WTC11 (cell line): ENCODE data around the gene SSTR1.

ENCODE experiments used
- CREB1 ChIP-seq: sonication (generic); formaldehyde crosslinking; IDR thresholded peaks from 2 replicates; pipeline ENCODE4 v1.8.0; 2023; ENCODE audit warnings: mild to moderate bottlenecking, missing genetic modification reagents
- CTCF ChIP-seq: fragments of 200-600 bp; IDR thresholded peaks from 2 replicates; pipeline ENCODE4 v1.8.0; 2022; ENCODE audit warnings: antibody characterized with exemption

GRCh38 chr14:38256533-38256840 lies 48.8 kb downstream of the SSTR1 start:
- TF ChIP-seq CTCF (no peak), CREB1 (no peak)
